RWPE2 (cell line): Measurements from ENCODE around the gene PI4KA.

Experiments
- ATAC-seq: fragments of 200-7000 bp; cut with Tn5 transposase; 3 replicates; pipeline ENCODE4 v1.9.1; 2021; ENCODE audit warnings: low read depth
- DNase-seq: peaks from one replicate; pipeline ENCODE4 v3.0.0-alpha.2; 2020; ENCODE audit warnings: low spot score
- H3K27ac ChIP-seq: fragments of 450-650 bp; 2 replicates; pipeline ENCODE4 v1.5.1; 2017; ENCODE audit warnings: mild to moderate bottlenecking; ENCODE audit not compliant: poor library complexity, severe bottlenecking
- H3K27me3 ChIP-seq: fragments of 250-450 bp; sonication (Bioruptor Pico); 2 replicates; pipeline ENCODE4 v1.5.1; 2021; ENCODE audit warnings: mild to moderate bottlenecking, moderate library complexity; ENCODE audit not compliant: insufficient read depth, poor library complexity, severe bottlenecking
- H3K36me3 ChIP-seq: fragments of 250-450 bp; sonication (Bioruptor Pico); 2 replicates; pipeline ENCODE4 v1.5.1; 2020; ENCODE audit warnings: low read depth, mild to moderate bottlenecking, moderate library complexity
- H3K4me1 ChIP-seq: fragments of 250-450 bp; sonication (Bioruptor Pico); 2 replicates; pipeline ENCODE4 v1.5.1; 2021; ENCODE audit warnings: mild to moderate bottlenecking, moderate library complexity; ENCODE audit not compliant: insufficient read depth, poor library complexity, severe bottlenecking
- H3K4me3 ChIP-seq: fragments of 250-450 bp; sonication (Bioruptor Pico); 2 replicates; pipeline ENCODE4 v1.5.1; 2021; ENCODE audit warnings: mild to moderate bottlenecking, moderate library complexity; ENCODE audit not compliant: severe bottlenecking
- H3K9me3 ChIP-seq: fragments of 250-450 bp; sonication (Bioruptor Pico); 2 replicates; pipeline ENCODE4 v1.5.1; 2021; ENCODE audit warnings: mild to moderate bottlenecking, moderate library complexity; ENCODE audit not compliant: severe bottlenecking
- CTCF ChIP-seq: fragments of 450-650 bp; IDR thresholded peaks from one replicate; pipeline ENCODE4 v1.5.1; 2017; ENCODE audit warnings: mild to moderate bottlenecking, moderate library complexity; ENCODE audit not compliant: poor library complexity, severe bottlenecking

Gene PI4KA

GRCh38 chr22:20881869-20882815, 23.5 kb upstream of the PI4KA start:
- Histone ChIP-seq H3K4me1 (peaks cover 9% of the 10 kb centered on the region), H3K4me3 (no peak overlapping the region), H3K27ac (peak overlapping the region; percentile 18), H3K27me3 (no peaks in the 10 kb centered on the region), H3K9me3 (no peaks in the 10 kb centered on the region), H3K36me3 (peaks cover 34% of the 10 kb centered on the region)
- DNase-seq (no peak), ATAC-seq (no peak)
- TF ChIP-seq CTCF = no peak

- peak; percentile 58; the same call in 2 of the 3 replicates for ATAC-seq
- peak overlapping the region; percentile 18 for H3K27ac ChIP-seq
- peaks cover 32% of the 10 kb centered on the region for H3K36me3 ChIP-seq
Measured at GRCh38 chr22:20881231-20881630, 22.6 kb upstream of the PI4KA start.

GRCh38 chr22:20877715-20878114, 19.1 kb upstream of the PI4KA start:
- Histone ChIP-seq H3K36me3 (peaks cover 16% of the 10 kb centered on the region; the same call in 1 of the 2 replicates), H3K9me3 (no peaks in the 10 kb centered on the region), H3K4me3 (no peak overlapping the region), H3K27ac (no peak overlapping the region), H3K27me3 (no peaks in the 10 kb centered on the region), H3K4me1 (peaks cover 9% of the 10 kb centered on the region)
- ATAC-seq (no peak), DNase-seq (no peak)
- no peak for TF ChIP-seq CTCF

More at GRCh38 chr22:20881231-20881630, 22.6 kb upstream of the PI4KA start:
- Histone ChIP-seq H3K9me3 (no peaks in the 10 kb centered on the region), H3K4me3 (no peak overlapping the region), H3K27me3 (no peaks in the 10 kb centered on the region), H3K4me1 (peaks cover 9% of the 10 kb centered on the region)
- no peak for TF ChIP-seq CTCF
- DNase-seq = no peak

- DNase-seq (no peak), ATAC-seq (no peak)
- Histone ChIP-seq H3K27me3 (no peaks in the 10 kb centered on the region), H3K36me3 (peaks cover 15% of the 10 kb centered on the region), H3K9me3 (peaks cover 3% of the 10 kb centered on the region), H3K27ac (no peak overlapping the region), H3K4me1 (no peaks in the 10 kb centered on the region), H3K4me3 (no peak overlapping the region)
- no peak for TF ChIP-seq CTCF
Measured at GRCh38 chr22:20875296-20875695, 16.7 kb upstream of the PI4KA start.

- peaks cover 16% of the 10 kb centered on the region for H3K36me3 ChIP-seq
- no peaks in the 10 kb centered on the region for H3K4me1 ChIP-seq
- TF ChIP-seq CTCF = no peak
- ATAC-seq (no peak), DNase-seq (no peak)
- H3K4me3 ChIP-seq = no peak overlapping the region
- no peak overlapping the region for H3K27ac ChIP-seq
- no peaks in the 10 kb centered on the region for H3K27me3 ChIP-seq
- H3K9me3 ChIP-seq = peaks cover 4% of the 10 kb centered on the region
Measured at GRCh38 chr22:20873214-20873613, 14.6 kb upstream of the PI4KA start.
